ENCODE data around the gene C19orf85.

The C19orf85 gene

DNA sequence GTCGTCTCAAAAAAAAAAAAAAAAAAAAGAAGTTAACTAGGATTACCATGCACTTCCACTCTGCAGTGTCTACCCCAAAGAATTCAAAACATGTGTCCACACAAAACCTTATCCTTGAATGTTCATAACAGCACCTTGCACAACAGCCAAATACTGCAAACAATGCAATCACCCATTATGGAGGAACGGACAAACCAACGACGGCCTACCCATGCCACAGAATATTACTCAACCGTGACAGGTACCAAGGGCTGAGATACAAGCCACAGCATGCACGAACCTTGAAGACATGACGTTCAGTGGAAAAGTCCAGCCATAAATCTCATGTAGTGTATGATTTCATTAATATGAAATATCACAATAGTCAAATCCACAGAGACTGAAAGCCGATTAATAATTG, 18.5 kb downstream of the C19orf85 start:
- ATAC-seq (ENCODE audit: insufficient read depth, low read depth) = no peak
- no peak overlapping the region for H3K27ac ChIP-seq (ENCODE audit: low read length)
- no peak overlapping the region for H2AFZ ChIP-seq (ENCODE audit: low read depth, low read length)
- H3K79me2 ChIP-seq (ENCODE audit: insufficient read depth, low read length) = no peaks in the 10 kb centered on the region
- H3K27me3 ChIP-seq (ENCODE audit: insufficient read depth, low read length, poor library complexity) = peaks cover 38% of the 10 kb centered on the region
- no peak overlapping the region for H3K9ac ChIP-seq (ENCODE audit: low read depth, low read length)
- peaks cover 14% of the 10 kb centered on the region; the same call in 1 of the 2 replicates for H4K20me1 ChIP-seq (ENCODE audit: insufficient read depth, low read length)
- H3K9me3 ChIP-seq (ENCODE audit: insufficient read depth, low read length, severe bottlenecking) = no peaks in the 10 kb centered on the region
- no peak overlapping the region for H3K4me3 ChIP-seq (ENCODE audit: low read depth in 1 of 2, low read length in 2 of 2)
- TF ChIP-seq, protein P1, sequence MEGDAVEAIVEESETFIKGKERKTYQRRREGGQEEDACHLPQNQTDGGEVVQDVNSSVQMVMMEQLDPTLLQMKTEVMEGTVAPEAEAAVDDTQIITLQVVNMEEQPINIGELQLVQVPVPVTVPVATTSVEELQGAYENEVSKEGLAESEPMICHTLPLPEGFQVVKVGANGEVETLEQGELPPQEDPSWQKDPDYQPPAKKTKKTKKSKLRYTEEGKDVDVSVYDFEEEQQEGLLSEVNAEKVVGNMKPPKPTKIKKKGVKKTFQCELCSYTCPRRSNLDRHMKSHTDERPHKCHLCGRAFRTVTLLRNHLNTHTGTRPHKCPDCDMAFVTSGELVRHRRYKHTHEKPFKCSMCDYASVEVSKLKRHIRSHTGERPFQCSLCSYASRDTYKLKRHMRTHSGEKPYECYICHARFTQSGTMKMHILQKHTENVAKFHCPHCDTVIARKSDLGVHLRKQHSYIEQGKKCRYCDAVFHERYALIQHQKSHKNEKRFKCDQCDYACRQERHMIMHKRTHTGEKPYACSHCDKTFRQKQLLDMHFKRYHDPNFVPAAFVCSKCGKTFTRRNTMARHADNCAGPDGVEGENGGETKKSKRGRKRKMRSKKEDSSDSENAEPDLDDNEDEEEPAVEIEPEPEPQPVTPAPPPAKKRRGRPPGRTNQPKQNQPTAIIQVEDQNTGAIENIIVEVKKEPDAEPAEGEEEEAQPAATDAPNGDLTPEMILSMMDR (IDR thresholded peaks at IDR 0.05; ENCODE audit: borderline replicate concordance, extremely low read depth, low read length, poor library complexity, severe bottlenecking) = no peak
- no peak for TF ChIP-seq EZH2 (IDR thresholded peaks at IDR 0.05; ENCODE audit: borderline replicate concordance, low read depth, low read length, severe bottlenecking)
- no peaks in the 10 kb centered on the region for H3K36me3 ChIP-seq (ENCODE audit: insufficient read depth, low read length)
- no peak for DNase-seq
- H3K4me1 ChIP-seq (ENCODE audit: insufficient read depth, low read length) = peaks cover 12% of the 10 kb centered on the region
- H3K4me2 ChIP-seq (ENCODE audit: insufficient read depth, low read length) = no peak overlapping the region

DNA sequence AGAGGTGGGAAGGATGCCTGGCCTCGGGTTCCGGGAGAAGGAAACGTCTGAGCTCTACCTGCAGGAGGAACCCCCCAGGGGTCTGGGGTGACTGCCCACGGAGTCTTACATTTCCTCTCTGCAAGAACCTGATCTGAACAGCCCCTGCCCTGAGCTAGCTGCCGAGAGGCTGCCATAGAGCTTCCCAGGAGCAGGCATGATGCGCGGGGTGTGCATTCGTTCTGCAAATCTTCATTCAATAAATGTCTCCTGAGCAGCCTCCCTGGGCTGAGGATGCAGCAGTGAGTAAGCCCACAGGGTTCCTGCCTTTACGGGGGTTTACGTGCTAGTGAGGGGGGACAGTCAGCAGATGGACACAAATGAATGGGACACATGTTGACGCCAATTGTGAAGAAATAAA, 19.9 kb downstream of the C19orf85 start:
- Histone ChIP-seq H3K27ac (ENCODE audit: low read length) (no peak overlapping the region), H2AFZ (ENCODE audit: low read depth, low read length) (no peak overlapping the region), H3K4me2 (ENCODE audit: insufficient read depth, low read length) (no peak overlapping the region), H3K4me1 (ENCODE audit: insufficient read depth, low read length) (peaks cover 12% of the 10 kb centered on the region), H3K79me2 (ENCODE audit: insufficient read depth, low read length) (no peaks in the 10 kb centered on the region), H3K9ac (ENCODE audit: low read depth, low read length) (no peak overlapping the region), H3K27me3 (ENCODE audit: insufficient read depth, low read length, poor library complexity) (peaks cover 32% of the 10 kb centered on the region), H3K4me3 (ENCODE audit: low read depth in 1 of 2, low read length in 2 of 2) (no peak overlapping the region), H4K20me1 (ENCODE audit: insufficient read depth, low read length) (peaks cover 19% of the 10 kb centered on the region), H3K9me3 (ENCODE audit: insufficient read depth, low read length, severe bottlenecking) (no peaks in the 10 kb centered on the region), H3K36me3 (ENCODE audit: insufficient read depth, low read length) (no peaks in the 10 kb centered on the region)
- DNase-seq = no peak
- TF ChIP-seq EZH2 (IDR thresholded peaks at IDR 0.05; ENCODE audit: borderline replicate concordance, low read depth, low read length, severe bottlenecking) = no peak
- TF ChIP-seq, protein P1 (IDR thresholded peaks at IDR 0.05; ENCODE audit: borderline replicate concordance, extremely low read depth, low read length, poor library complexity, severe bottlenecking) = no peak
- ATAC-seq (ENCODE audit: insufficient read depth, low read depth) = no peak

DNA sequence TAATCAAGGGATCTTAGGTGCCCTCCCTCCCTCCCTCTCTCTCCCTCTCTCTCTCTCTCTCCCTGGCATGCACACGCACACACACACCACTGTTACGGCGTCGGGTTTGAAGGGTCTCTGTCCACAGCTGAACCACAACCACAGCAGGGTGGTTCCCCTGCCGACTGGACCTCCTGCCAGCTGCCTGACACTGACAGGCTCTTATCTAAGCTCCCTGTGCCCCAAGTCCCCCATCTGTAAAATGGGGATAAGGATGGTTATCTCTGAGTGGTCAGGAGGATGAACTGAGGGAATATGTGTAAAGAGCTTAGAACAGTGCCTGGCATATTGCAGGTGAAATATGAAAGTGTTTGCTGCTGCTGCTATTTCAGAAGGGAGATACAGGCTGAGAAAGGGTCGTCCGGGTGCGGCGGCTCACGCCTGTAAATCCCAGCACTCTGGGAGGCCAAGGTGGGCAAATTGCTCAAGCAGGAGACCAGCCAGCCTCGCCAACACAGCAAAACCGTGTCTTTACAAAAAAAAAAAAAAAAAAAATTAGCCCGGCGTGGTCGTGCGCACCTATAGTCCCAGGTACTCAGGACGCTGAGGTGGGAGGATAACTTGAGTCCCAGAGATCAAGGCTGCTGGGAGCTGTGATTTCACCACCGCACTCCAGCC, 20.6 kb downstream of the C19orf85 start:
- Histone ChIP-seq H3K4me3 (ENCODE audit: low read depth in 1 of 2, low read length in 2 of 2) (no peak overlapping the region), H3K27ac (ENCODE audit: low read length) (no peak overlapping the region), H2AFZ (ENCODE audit: low read depth, low read length) (no peak overlapping the region), H3K79me2 (ENCODE audit: insufficient read depth, low read length) (no peaks in the 10 kb centered on the region), H4K20me1 (ENCODE audit: insufficient read depth, low read length) (peaks cover 22% of the 10 kb centered on the region), H3K4me2 (ENCODE audit: insufficient read depth, low read length) (peak overlapping the region; percentile 51), H3K9me3 (ENCODE audit: insufficient read depth, low read length, severe bottlenecking) (no peaks in the 10 kb centered on the region), H3K4me1 (ENCODE audit: insufficient read depth, low read length) (peaks cover 12% of the 10 kb centered on the region), H3K36me3 (ENCODE audit: insufficient read depth, low read length) (no peaks in the 10 kb centered on the region), H3K9ac (ENCODE audit: low read depth, low read length) (no peak overlapping the region), H3K27me3 (ENCODE audit: insufficient read depth, low read length, poor library complexity) (peaks cover 32% of the 10 kb centered on the region)
- DNase-seq (no peak), ATAC-seq (ENCODE audit: insufficient read depth, low read depth) (0 out of 3 replicates have a peak, but pooled peaks have one; percentile 30)
- TF ChIP-seq, protein P1 (IDR thresholded peaks at IDR 0.05; ENCODE audit: borderline replicate concordance, extremely low read depth, low read length, poor library complexity, severe bottlenecking) = no peak
- TF ChIP-seq EZH2 (IDR thresholded peaks at IDR 0.05; ENCODE audit: borderline replicate concordance, low read depth, low read length, severe bottlenecking) = no peak
